Esophagus mucosa (tissue), 1 donor: ENCODE data around the gene FDXR. TPM values are rescaled to one million over a fixed set of nuclear protein-coding genes. Genes with fewer than 3 reads are reported as not detected.
A peak's percentile ranks its signal among the peaks of the same experiment; 100 is the strongest.
"Not testable (repeated sequence)": the region's sequence is repeated elsewhere in the genome, so short reads cannot be mapped to it uniquely, and the experiment has no call there.

Experiments
- ATAC-seq: fragments of 200-7000 bp; cut with Tn5 transposase; one replicate; pipeline ENCODE4 v1.9.1; 2020
- total RNA-seq: library from RNA; stranded (reverse); gene quantifications from one replicate; pipeline ENCODE4 v1.2.4, GENCODE V29; 2023
- donor health status: DM: yes; HTN: yes; CAD: no.

FDXR gene
- total RNA-seq: 31.5 TPM

GRCh38 chr17:74872313-74873036 lies at the start of gene FDXR:
FDXR (minus strand) TSS chr17:74872994; CDS start chr17:74872944, 50 bp downstream.
- no peak for ATAC-seq

GRCh38 chr17:74922172-74922571 lies 49.4 kb upstream of the FDXR start:
- ATAC-seq: no peak

GRCh38 chr17:74921769-74922168 lies 49.0 kb upstream of the FDXR start:
- ATAC-seq: no peak

- ATAC-seq: peak; percentile 48
These were observed 48.4 kb upstream of the FDXR start for GRCh38 chr17:74921026-74921681.

GRCh38 chr17:74920642-74921025 lies 47.8 kb upstream of the FDXR start:
- ATAC-seq: no peak

GRCh38 chr17:74920306-74920620 lies 47.5 kb upstream of the FDXR start:
- no peak for ATAC-seq

GRCh38 chr17:74919440-74920305 lies 46.9 kb upstream of the FDXR start:
- no peak for ATAC-seq

- no peak for ATAC-seq
These were observed 46.1 kb upstream of the FDXR start for GRCh38 chr17:74918906-74919305.

- ATAC-seq: no peak
These were observed 44.6 kb upstream of the FDXR start for GRCh38 chr17:74917430-74917829.

GRCh38 chr17:74916851-74917199 lies 44.0 kb upstream of the FDXR start:
- ATAC-seq: no peak

GRCh38 chr17:74916136-74916850 lies 43.5 kb upstream of the FDXR start:
- no peak for ATAC-seq

GRCh38 chr17:74911423-74911822 lies 38.6 kb upstream of the FDXR start:
- not testable (repeated sequence) for ATAC-seq

- ATAC-seq: not testable (repeated sequence)
These were observed 36.3 kb upstream of the FDXR start for GRCh38 chr17:74909097-74909496.

- no peak for ATAC-seq
These were observed 34.2 kb upstream of the FDXR start for GRCh38 chr17:74907012-74907411.

- not testable (repeated sequence) for ATAC-seq
These were observed 33.5 kb upstream of the FDXR start for GRCh38 chr17:74906214-74906793.

- ATAC-seq: peak; percentile 17
These were observed 32.1 kb upstream of the FDXR start for GRCh38 chr17:74904687-74905409.

GRCh38 chr17:74903671-74904070 lies 30.9 kb upstream of the FDXR start:
- ATAC-seq: no peak

- no peak for ATAC-seq
These were observed 30.2 kb upstream of the FDXR start for GRCh38 chr17:74903034-74903433.

GRCh38 chr17:74901353-74902135 lies 28.8 kb upstream of the FDXR start:
- no peak for ATAC-seq

GRCh38 chr17:74900208-74900607 lies 27.4 kb upstream of the FDXR start:
- ATAC-seq: peak; percentile 57

GRCh38 chr17:74898376-74898946 lies 25.7 kb upstream of the FDXR start:
- ATAC-seq: peak; percentile 72
